K562 (cell line): Measurements from ENCODE around the gene PRDM16. TPM values are rescaled to one million over a fixed set of nuclear protein-coding genes. Genes with fewer than 3 reads are reported as not detected.
A peak's percentile ranks its signal among the peaks of the same experiment; 100 is the strongest.

Experiments used
- ATAC-seq: fragments of 200-7000 bp; cut with Tn5 transposase; 3 replicates; pipeline ENCODE4 v1.9.1; 2020; ENCODE audit warnings: moderate library complexity
- BruUV-seq: library from RNA; stranded (reverse); fragments of 400-500 nt; replicated peaks from 2 replicates; lab custom pipeline; 2021; lab: Mats Ljungman, UMichigan
- CTCF ChIA-PET: fragments of 300-600 bp; formaldehyde crosslinking; extraction: SDS; loops from one replicate; lab custom pipeline; 2021; ENCODE audit warnings: low intra/inter-chr PET ratio; lab: Yijun Ruan, JAX
- POLR2A ChIA-PET: fragments of 300-600, 350-650 bp; sonication (Branson Sonifier 250); formaldehyde crosslinking; extraction: SDS; loops from one replicate; lab custom pipeline; 2021; ENCODE audit warnings: antibody characterized with exemption, inconsistent platforms; lab: Yijun Ruan, JAX
- DNase-seq, 4 experiments: peaks; one replicate each; pipeline versions ENCODE4 v3.0.0 to v3.0.0-alpha.2; 2011 to 2018; ENCODE audit warnings: low spot score in 3 of 4, mixed read lengths in 3 of 4; ENCODE audit errors: extremely low read depth in 1 of 4
- FAIRE-seq: peaks from 2 replicates; lab custom pipeline; 2011; peaks lifted over from hg19 to GRCh38; lab: Jason Lieb, UNC
- H2AFZ ChIP-seq: 2 replicates; pipeline ENCODE4 v1.6.0; 2011; ENCODE audit warnings: low read depth, low read length, control low read depth, inconsistent platforms
- H3K27ac ChIP-seq: fragments of 200-600 bp; 3 replicates; pipeline ENCODE4 v1.8.0; 2011; ENCODE audit warnings: low read depth, mild to moderate bottlenecking, control low read depth, inconsistent platforms, low read length, moderate library complexity, mixed read lengths; ENCODE audit errors: extremely low read depth
- H3K27me3 ChIP-seq, 2 experiments: fragments of 300-600 bp in 1 of 2; 2 replicates in 1 of 2; 3 replicates in 1 of 2; pipeline versions ENCODE4 v1.6.0 to v1.8.0; 2011; ENCODE audit warnings: inconsistent platforms in 2 of 2, low read length in 2 of 2, mild to moderate bottlenecking in 1 of 2, mixed read lengths in 1 of 2, moderate library complexity in 1 of 2; ENCODE audit not compliant: control insufficient read depth in 2 of 2, insufficient read depth in 2 of 2
- H3K36me3 ChIP-seq: fragments of 300-600 bp; 3 replicates; pipeline ENCODE4 v1.8.0; 2011; ENCODE audit warnings: mild to moderate bottlenecking, low read length, inconsistent platforms; ENCODE audit not compliant: control insufficient read depth, insufficient read depth
- H3K4me1 ChIP-seq, 2 experiments: fragments of 200-600 bp in 1 of 2; replicated peaks in 1 of 2; 2 replicates in 1 of 2; 3 replicates in 1 of 2; pipeline versions ENCODE4 v1.5.1 to v1.8.0; 2011; ENCODE audit warnings: inconsistent platforms in 2 of 2, low read length in 2 of 2, mild to moderate bottlenecking in 1 of 2, mixed read lengths in 1 of 2, moderate library complexity in 1 of 2; ENCODE audit not compliant: control insufficient read depth in 2 of 2, insufficient read depth in 2 of 2
- H3K4me2 ChIP-seq: 2 replicates; pipeline ENCODE4 v1.6.1; 2011; ENCODE audit warnings: low read length, control low read depth, inconsistent platforms, mixed read lengths; ENCODE audit not compliant: insufficient read depth
- H3K4me3 ChIP-seq: fragments of 200-600 bp; sonication (generic), shearing (Covaris generic); 2 replicates; pipeline ENCODE4 v1.5.1; 2016; ENCODE audit warnings: control low read depth, inconsistent platforms
- H3K79me2 ChIP-seq: fragments of 200-600 bp; 3 replicates; pipeline ENCODE4 v1.8.0; 2011; ENCODE audit warnings: low read length, inconsistent platforms; ENCODE audit not compliant: control insufficient read depth, insufficient read depth
- H3K9ac ChIP-seq, 2 experiments: 2 replicates each; pipeline versions ENCODE4 v1.6.0 to v1.6.1; 2011; ENCODE audit warnings: low read depth in 2 of 2, low read length in 2 of 2, control low read depth in 1 of 2, inconsistent platforms in 1 of 2, mild to moderate bottlenecking in 1 of 2, mixed read lengths in 1 of 2; ENCODE audit not compliant: insufficient read depth in 1 of 2
- H3K9me1 ChIP-seq: one replicate; pipeline ENCODE4 v1.6.0; 2011; ENCODE audit warnings: inconsistent platforms, mild to moderate bottlenecking, low read length, moderate library complexity; ENCODE audit not compliant: control insufficient read depth, insufficient read depth
- H3K9me3 ChIP-seq: replicated peaks from 2 replicates; pipeline ENCODE4 v1.5.1; 2011; ENCODE audit warnings: low read depth, low read length, inconsistent platforms; ENCODE audit not compliant: control insufficient read depth, insufficient read depth
- H4K20me1 ChIP-seq: replicated peaks from 2 replicates; pipeline ENCODE4 v1.6.1; 2011; ENCODE audit warnings: low read length, inconsistent platforms, mixed read lengths; ENCODE audit not compliant: control insufficient read depth, insufficient read depth
- HNRNPL ChIP-seq: fragments of 200-400 bp; formaldehyde crosslinking; IDR thresholded peaks from 2 replicates; pipeline ENCODE4 v1.6.1; 2017; ENCODE audit warnings: low read depth, mild to moderate bottlenecking, low read length
- WGBS: fragments of 100-300 bp; shearing (Covaris generic); methylation state at CpG from one replicate; pipeline ENCODE4 v1.1.6; 2016; ENCODE audit warnings: low coverage, mixed read lengths; ENCODE audit not compliant: insufficient coverage; ENCODE audit errors: missing lambda C conversion rate; 5-methylcytosine and 5-hydroxymethylcytosine counted together
- in situ Hi-C: fragments of 300-500 bp; cut with MboI; formaldehyde crosslinking; loops from 4 replicates; pipeline ENCODE4 v1.15.0; 2018; ENCODE audit warnings: inconsistent platforms, mixed read lengths
- intact Hi-C: fragments of 100-400 bp; cut with micrococcal nuclease; formaldehyde crosslinking; loops from 2 replicates; pipeline ENCODE4 v1.14.2; 2022
- polyA plus RNA-seq, 8 experiments: library from polyadenylated mRNA; depleted of rRNA in 4 of 8; stranded (reverse) in 5 of 8; unstranded in 3 of 8; fragments of >200 nt; fragmentation: Nextera tagmentation in 2 of 8; fragmentation: Illumina TruSeq in 1 of 8; extraction: Ambion mirVana in 2 of 8; extraction: Trizol in 1 of 8; gene quantifications; 2 replicates each; pipeline versions ENCODE4 v1.2.1 to v1.2.3, GENCODE V29; 2011 to 2014; ENCODE audit warnings: inconsistent platforms in 1 of 8, missing spikeins in 1 of 8
- total RNA-seq, 7 experiments: library from RNA; depleted of rRNA in 6 of 7; stranded (reverse); fragments of >200 nt in 6 of 7; fragmentation: Illumina TruSeq in 2 of 7; extraction: Trizol in 2 of 7; gene quantifications; 2 replicates each; pipeline versions ENCODE4 v1.2.1 to v1.2.3, GENCODE V29; 2011 to 2021; ENCODE audit warnings: low replicate concordance in 1 of 7
- TF ChIP-seq, protein P1 (sequence below), 3 experiments: IDR thresholded peaks in 2 of 3; conservative IDR thresholded peaks in 1 of 3; 2 replicates each; pipeline ENCODE4 v1.5.1; 2011 to 2012; ENCODE audit warnings: low read length in 3 of 3, mild to moderate bottlenecking in 3 of 3, control low read depth in 2 of 3, improper control_type of control experiment in 1 of 3, inconsistent platforms in 1 of 3, low read depth in 1 of 3, mixed read lengths in 1 of 3, moderate library complexity in 1 of 3; ENCODE audit not compliant: insufficient read depth in 2 of 3

Gene PRDM16
- total and polyA plus RNA-seq, 9 of the 15 experiments (the other 6 are each of a cell fraction or from before 2014, with no cell fraction given) = 0.10 to 0.27 TPM; not detected in 7

DNA sequence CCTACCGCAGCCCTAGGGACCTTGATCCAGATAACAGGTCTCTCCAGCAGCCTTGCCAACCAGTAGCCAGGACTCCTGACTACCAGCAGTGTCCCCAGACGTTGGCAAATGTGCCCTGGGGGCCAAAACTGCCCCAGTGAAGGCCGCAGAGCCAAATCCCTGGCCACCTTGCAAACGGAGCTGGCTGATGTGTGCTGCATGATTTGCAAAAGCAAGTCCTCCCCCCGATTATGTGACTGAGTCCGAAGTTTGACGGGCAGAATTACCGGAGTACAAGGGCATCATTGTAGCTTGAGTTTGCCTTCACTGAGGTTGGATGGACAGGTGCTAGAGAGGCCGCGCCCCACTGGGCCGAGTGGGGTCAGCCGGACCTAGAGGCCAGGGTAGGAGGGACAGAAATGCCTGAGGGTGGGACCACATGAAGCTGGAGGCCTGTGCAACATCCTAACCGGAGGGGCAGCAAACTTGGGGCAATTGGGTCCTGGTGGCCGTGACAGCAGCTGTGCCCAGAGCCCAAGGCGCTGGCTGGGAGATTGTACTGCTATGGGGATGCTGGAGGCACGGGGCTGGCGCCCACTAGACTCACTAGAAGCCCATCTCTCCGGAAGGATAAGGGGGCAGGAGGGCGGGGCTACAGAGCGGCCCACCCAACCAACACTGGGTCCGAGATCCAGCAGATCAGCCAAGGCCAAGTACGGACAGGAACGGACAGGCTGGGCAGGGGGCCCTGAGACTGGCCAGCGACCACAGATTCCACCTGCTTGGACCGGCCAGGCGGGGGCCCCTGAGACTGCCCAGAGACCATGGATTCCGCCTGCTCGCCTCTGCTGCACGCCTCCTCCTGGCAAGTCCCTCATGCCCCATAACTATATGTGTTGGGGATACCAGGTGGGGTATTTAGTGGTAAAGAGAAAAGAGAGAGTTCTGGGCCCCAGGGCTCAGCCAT, 388.2 kb downstream of the PRDM16 start:
- TF ChIP-seq, protein P1, sequence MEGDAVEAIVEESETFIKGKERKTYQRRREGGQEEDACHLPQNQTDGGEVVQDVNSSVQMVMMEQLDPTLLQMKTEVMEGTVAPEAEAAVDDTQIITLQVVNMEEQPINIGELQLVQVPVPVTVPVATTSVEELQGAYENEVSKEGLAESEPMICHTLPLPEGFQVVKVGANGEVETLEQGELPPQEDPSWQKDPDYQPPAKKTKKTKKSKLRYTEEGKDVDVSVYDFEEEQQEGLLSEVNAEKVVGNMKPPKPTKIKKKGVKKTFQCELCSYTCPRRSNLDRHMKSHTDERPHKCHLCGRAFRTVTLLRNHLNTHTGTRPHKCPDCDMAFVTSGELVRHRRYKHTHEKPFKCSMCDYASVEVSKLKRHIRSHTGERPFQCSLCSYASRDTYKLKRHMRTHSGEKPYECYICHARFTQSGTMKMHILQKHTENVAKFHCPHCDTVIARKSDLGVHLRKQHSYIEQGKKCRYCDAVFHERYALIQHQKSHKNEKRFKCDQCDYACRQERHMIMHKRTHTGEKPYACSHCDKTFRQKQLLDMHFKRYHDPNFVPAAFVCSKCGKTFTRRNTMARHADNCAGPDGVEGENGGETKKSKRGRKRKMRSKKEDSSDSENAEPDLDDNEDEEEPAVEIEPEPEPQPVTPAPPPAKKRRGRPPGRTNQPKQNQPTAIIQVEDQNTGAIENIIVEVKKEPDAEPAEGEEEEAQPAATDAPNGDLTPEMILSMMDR (IDR thresholded peaks at IDR 0.05 in 2 of 3, conservative IDR thresholded peaks at IDR 0.05 in 1 of 3; ENCODE audit: insufficient read depth in 2 of 3, low read depth in 1 of 3, low read length in 3 of 3) = peak in 2 of 3 experiments; percentile 29 to 54; a peak in 3 of 6 replicates
- TF ChIP-seq HNRNPL = no peak
- TF ChIP-seq, all 486 proteins: peak for 1
- Histone ChIP-seq H3K27ac (no peak overlapping the region), H3K4me1 (peaks cover 0 to 42% of the 10 kb centered on the region in 2 experiments; a peak in 3 of 5 replicates), H3K4me3 (no peak overlapping the region), H4K20me1 (peaks cover 52% of the 10 kb centered on the region), H3K27me3 (peaks cover 36 to 66% of the 10 kb centered on the region in 2 experiments; a peak in 4 of 5 replicates), H3K36me3 (no peaks in the 10 kb centered on the region), H3K4me2 (no peak overlapping the region), H3K9me1 (no peaks in the 10 kb centered on the region), H3K79me2 (no peaks in the 10 kb centered on the region), H3K9ac (no peak overlapping the region), H3K9me3 (no peaks in the 10 kb centered on the region), H2AFZ (no peak overlapping the region)
- DNase-seq = no peak
- no TSS peak for BruUV-seq
- in situ Hi-C loops (no loop called here), intact Hi-C loops (no loop called here)
- FAIRE-seq = no peak
- ChIA-PET POLR2A (no interaction called here), CTCF (interaction anchor here (0.7 to 1.1 kb wide), 2 partner anchors 15 to 27 kb away, joined by 3 to 4 read pairs; no protein-coding TSS in a partner anchor)
- ATAC-seq = no peak
- 6% methylated on average over 28 of the region's 29 CpGs for WGBS
